MM.1S (cell line): ENCODE measurements around the gene POPDC2.

Source experiments
- DNase-seq: peaks from one replicate; pipeline ENCODE4 v3.0.0-alpha.2; 2015
- H2AFZ ChIP-seq: fragments of 300-600 bp; sonication (generic); 2 replicates; pipeline ENCODE4 v1.6.0; 2016; ENCODE audit warnings: antibody characterized with exemption, low read length
- H3F3A ChIP-seq: fragments of 300-600 bp; sonication (generic); 2 replicates; pipeline ENCODE4 v1.6.1; 2016; ENCODE audit warnings: mild to moderate bottlenecking, antibody characterized with exemption, low read length, moderate library complexity, mixed read lengths; ENCODE audit not compliant: insufficient read depth
- H3K27ac ChIP-seq: fragments of 300-600 bp; sonication (generic); 2 replicates; pipeline ENCODE4 v1.5.1; 2016; ENCODE audit warnings: mild to moderate bottlenecking, low read length
- H3K27me3 ChIP-seq: fragments of 300-600 bp; sonication (generic); replicated peaks from 2 replicates; pipeline ENCODE4 v1.6.0; 2016; ENCODE audit warnings: low read length; ENCODE audit not compliant: insufficient read depth
- H3K36me3 ChIP-seq: fragments of 300-600 bp; sonication (generic); replicated peaks from 2 replicates; pipeline ENCODE4 v1.6.1; 2016; ENCODE audit warnings: mild to moderate bottlenecking, low read length, mixed read lengths; ENCODE audit not compliant: insufficient read depth
- H3K4me1 ChIP-seq: fragments of 300-600 bp; sonication (generic); 2 replicates; pipeline ENCODE4 v1.6.1; 2016; ENCODE audit warnings: low read length, mixed read lengths
- H3K4me2 ChIP-seq: fragments of 300-600 bp; sonication (generic); 2 replicates; pipeline ENCODE4 v1.6.0; 2016; ENCODE audit warnings: low read depth, low read length
- H3K4me3 ChIP-seq: fragments of 300-600 bp; sonication (generic); 2 replicates; pipeline ENCODE4 v1.5.1; 2016; ENCODE audit warnings: low read length, mixed read lengths
- H3K79me2 ChIP-seq: fragments of 300-600 bp; sonication (generic); 2 replicates; pipeline ENCODE4 v1.6.1; 2016; ENCODE audit warnings: mixed run types, low read length, mixed read lengths
- H3K9ac ChIP-seq: fragments of 300-600 bp; sonication (generic); 2 replicates; pipeline ENCODE4 v1.6.1; 2016; ENCODE audit warnings: low read length, mixed read lengths
- H3K9me2 ChIP-seq: fragments of 300-600 bp; sonication (generic); replicated peaks from 2 replicates; pipeline ENCODE4 v1.6.1; 2016; ENCODE audit warnings: mild to moderate bottlenecking, low read length, mixed read lengths; ENCODE audit not compliant: insufficient read depth
- H3K9me3 ChIP-seq: fragments of 300-600 bp; sonication (generic); replicated peaks from 2 replicates; pipeline ENCODE4 v1.6.1; 2016; ENCODE audit warnings: mild to moderate bottlenecking, low read length, mixed read lengths; ENCODE audit not compliant: insufficient read depth
- H4K20me1 ChIP-seq: fragments of 300-600 bp; sonication (generic); 2 replicates; pipeline ENCODE4 v1.6.1; 2016; ENCODE audit warnings: mild to moderate bottlenecking, low read length, moderate library complexity, mixed read lengths; ENCODE audit not compliant: insufficient read depth
- EZH2 ChIP-seq: fragments of 300-600 bp; sonication (generic); optimal IDR thresholded peaks from 2 replicates; pipeline ENCODE3; 2017; ENCODE audit warnings: low read depth, mild to moderate bottlenecking, antibody characterized with exemption, low read length, mixed read lengths
- EZH2phosphoT487 ChIP-seq: fragments of 300-600 bp; sonication (generic); IDR thresholded peaks from 2 replicates; pipeline ENCODE4 v1.6.1; 2018; ENCODE audit warnings: antibody characterized with exemption, low read length
- TF ChIP-seq, protein P1 (sequence below): fragments of 300-600 bp; sonication (generic); IDR thresholded peaks from 2 replicates; pipeline ENCODE4 v1.5.1; 2016; ENCODE audit warnings: antibody characterized with exemption, low read length, mixed read lengths

Gene POPDC2

DNA sequence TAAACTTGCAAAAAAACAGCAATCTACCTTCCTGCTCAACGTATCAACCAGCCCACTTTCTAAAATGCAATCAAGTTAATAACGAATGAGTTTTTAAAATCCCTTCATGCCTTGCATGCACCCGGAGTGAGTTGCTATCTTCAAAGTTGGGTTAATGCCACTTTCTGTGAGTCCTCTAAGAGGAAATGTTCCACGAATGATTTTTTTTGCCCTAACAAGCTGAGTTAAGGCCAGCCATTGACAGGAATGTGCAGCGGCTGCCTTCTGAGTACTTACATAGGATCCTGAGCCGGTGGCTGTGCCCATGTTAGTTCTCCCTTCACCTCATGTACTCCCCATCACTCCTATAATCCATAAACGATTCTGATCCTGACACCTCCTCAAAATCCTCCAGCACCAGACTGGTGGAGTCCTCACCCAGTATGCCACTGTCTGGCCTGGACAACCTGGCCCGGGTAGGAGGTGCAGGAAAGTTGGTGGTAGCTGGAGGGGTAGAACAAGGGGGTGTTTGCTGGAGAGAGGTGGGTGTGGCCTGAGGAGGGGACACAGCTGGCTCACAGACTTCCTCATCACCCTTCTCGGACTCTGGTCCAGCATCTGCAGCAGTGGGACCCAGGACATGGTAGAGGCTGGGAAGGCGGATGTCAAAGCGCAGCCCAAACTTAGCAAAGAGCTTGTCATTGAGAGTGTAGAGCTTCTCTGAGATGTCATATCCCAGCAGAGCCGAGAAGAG is 12.4 kb downstream of the POPDC2 start:
- Histone ChIP-seq H3K27ac (no peak overlapping the region), H3K79me2 (no peaks in the 10 kb centered on the region), H3K9me2 (no peaks in the 10 kb centered on the region), H3K9me3 (no peaks in the 10 kb centered on the region), H2AFZ (no peak overlapping the region), H3K4me1 (peaks cover 9% of the 10 kb centered on the region), H3K4me2 (no peak overlapping the region), H3K27me3 (no peaks in the 10 kb centered on the region), H3K4me3 (no peak overlapping the region), H4K20me1 (no peaks in the 10 kb centered on the region), H3F3A (peaks cover 1% of the 10 kb centered on the region; the same call in 1 of the 2 replicates), H3K36me3 (no peaks in the 10 kb centered on the region), H3K9ac (no peak overlapping the region)
- TF ChIP-seq EZH2: no peak
- TF ChIP-seq EZH2phosphoT487: no peak
- TF ChIP-seq, protein P1, sequence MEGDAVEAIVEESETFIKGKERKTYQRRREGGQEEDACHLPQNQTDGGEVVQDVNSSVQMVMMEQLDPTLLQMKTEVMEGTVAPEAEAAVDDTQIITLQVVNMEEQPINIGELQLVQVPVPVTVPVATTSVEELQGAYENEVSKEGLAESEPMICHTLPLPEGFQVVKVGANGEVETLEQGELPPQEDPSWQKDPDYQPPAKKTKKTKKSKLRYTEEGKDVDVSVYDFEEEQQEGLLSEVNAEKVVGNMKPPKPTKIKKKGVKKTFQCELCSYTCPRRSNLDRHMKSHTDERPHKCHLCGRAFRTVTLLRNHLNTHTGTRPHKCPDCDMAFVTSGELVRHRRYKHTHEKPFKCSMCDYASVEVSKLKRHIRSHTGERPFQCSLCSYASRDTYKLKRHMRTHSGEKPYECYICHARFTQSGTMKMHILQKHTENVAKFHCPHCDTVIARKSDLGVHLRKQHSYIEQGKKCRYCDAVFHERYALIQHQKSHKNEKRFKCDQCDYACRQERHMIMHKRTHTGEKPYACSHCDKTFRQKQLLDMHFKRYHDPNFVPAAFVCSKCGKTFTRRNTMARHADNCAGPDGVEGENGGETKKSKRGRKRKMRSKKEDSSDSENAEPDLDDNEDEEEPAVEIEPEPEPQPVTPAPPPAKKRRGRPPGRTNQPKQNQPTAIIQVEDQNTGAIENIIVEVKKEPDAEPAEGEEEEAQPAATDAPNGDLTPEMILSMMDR: no peak
- no peak for DNase-seq

DNA sequence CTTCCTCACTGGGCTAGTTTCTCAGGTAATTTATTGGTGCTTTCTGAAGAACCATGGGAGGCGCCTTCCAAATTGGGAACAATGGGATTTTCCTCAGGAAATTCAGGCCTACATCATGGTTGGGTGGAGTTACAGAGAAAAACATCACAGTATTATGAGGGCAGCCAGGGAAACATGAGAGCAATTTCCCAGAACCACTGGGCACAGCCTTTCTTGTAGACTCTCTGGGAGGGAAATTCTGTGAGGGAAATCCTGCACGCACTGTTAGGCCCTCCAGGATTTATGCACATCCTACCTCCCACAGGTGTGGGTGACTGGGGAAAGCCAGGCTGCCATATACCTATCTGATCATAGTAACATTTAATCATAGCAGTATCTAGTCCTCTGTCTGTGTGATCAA is 13.2 kb downstream of the POPDC2 start:
- Histone ChIP-seq H3F3A (peaks cover 6% of the 10 kb centered on the region; the same call in 1 of the 2 replicates), H4K20me1 (no peaks in the 10 kb centered on the region), H3K9ac (no peak overlapping the region), H3K27me3 (no peaks in the 10 kb centered on the region), H3K27ac (no peak overlapping the region), H3K79me2 (no peaks in the 10 kb centered on the region), H2AFZ (no peak overlapping the region), H3K4me3 (no peak overlapping the region), H3K4me1 (peaks cover 17% of the 10 kb centered on the region), H3K9me3 (no peaks in the 10 kb centered on the region), H3K4me2 (no peak overlapping the region), H3K36me3 (no peaks in the 10 kb centered on the region), H3K9me2 (no peaks in the 10 kb centered on the region)
- TF ChIP-seq, protein P1: no peak
- no peak for TF ChIP-seq EZH2phosphoT487
- DNase-seq: no peak

DNA sequence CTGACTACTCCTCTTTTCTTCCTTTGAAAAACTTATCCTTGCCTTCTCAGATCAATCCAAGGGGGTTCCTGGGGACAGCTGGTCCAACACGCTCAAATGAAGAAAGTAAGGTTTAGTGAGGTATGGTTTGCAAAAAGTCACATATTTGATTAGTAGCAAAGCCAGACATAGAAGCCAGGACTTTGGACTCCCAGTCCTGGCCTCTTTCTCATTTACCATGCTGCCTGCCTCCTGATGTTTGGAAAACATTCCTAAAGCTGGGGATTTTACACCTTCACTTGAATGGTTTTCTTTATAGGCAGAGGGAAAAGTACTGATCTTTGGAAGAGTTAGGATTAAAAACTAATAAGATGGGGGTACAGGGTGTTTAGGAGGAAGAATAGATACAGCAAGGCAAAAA is 14.6 kb downstream of the POPDC2 start:
- H3K27me3 ChIP-seq: no peaks in the 10 kb centered on the region
- H3K4me2 ChIP-seq: no peak overlapping the region
- no peak overlapping the region for H3K9ac ChIP-seq
- no peaks in the 10 kb centered on the region for H3K36me3 ChIP-seq
- H3K4me3 ChIP-seq: no peak overlapping the region
- no peaks in the 10 kb centered on the region for H3K79me2 ChIP-seq
- H3K9me2 ChIP-seq: no peaks in the 10 kb centered on the region
- no peaks in the 10 kb centered on the region for H3K9me3 ChIP-seq
- peaks cover 6% of the 10 kb centered on the region; the same call in 1 of the 2 replicates for H3F3A ChIP-seq
- H3K4me1 ChIP-seq: peaks cover 22% of the 10 kb centered on the region
- H3K27ac ChIP-seq: no peak overlapping the region
- TF ChIP-seq, protein P1: no peak
- TF ChIP-seq EZH2phosphoT487 (no peak), EZH2 (no peak)
- H4K20me1 ChIP-seq: no peaks in the 10 kb centered on the region
- no peak overlapping the region for H2AFZ ChIP-seq
- no peak for DNase-seq
